K562 (cell line): ENCODE measurements around the gene ITM2B. TPM values are rescaled to one million over a fixed set of nuclear protein-coding genes. Genes with fewer than 3 reads are reported as not detected.

Experiments
- BDP1 ChIP-seq: IDR thresholded peaks from 3 replicates; pipeline ENCODE4 v1.6.1; 2011; ENCODE audit not compliant: insufficient read length, insufficient read depth
- CBFA2T2 ChIP-seq: fragments of 450-650 bp; conservative IDR thresholded peaks from 2 replicates; pipeline ENCODE4 v1.6.1; 2017; ENCODE audit warnings: mild to moderate bottlenecking
- DNMT1 ChIP-seq: fragments of 450-650 bp; IDR thresholded peaks from 2 replicates; pipeline ENCODE4 v1.6.1; 2016; ENCODE audit warnings: antibody characterized with exemption, mild to moderate bottlenecking
- KDM5B ChIP-seq: fragments of 200-600 bp; sonication (generic); IDR thresholded peaks from 2 replicates; pipeline ENCODE4 v1.6.1; 2012; ENCODE audit warnings: low read depth, mild to moderate bottlenecking, moderate library complexity, low read length, control low read depth, inconsistent platforms; ENCODE audit not compliant: insufficient replicate concordance
- NFIX ChIP-seq: fragments of 250-450 bp; sonication (Bioruptor Pico); IDR thresholded peaks from 2 replicates; pipeline ENCODE4 v1.4.0; 2020; ENCODE audit warnings: low read depth, mild to moderate bottlenecking, moderate library complexity
- PHB ChIP-seq: fragments of 250-450 bp; sonication (Bioruptor Pico); IDR thresholded peaks from 2 replicates; pipeline ENCODE4 v1.5.0; 2021
- POLR2G ChIP-seq: fragments of 200-400 bp; formaldehyde crosslinking; IDR thresholded peaks from 2 replicates; pipeline ENCODE4 v1.6.1; 2017; ENCODE audit warnings: low read depth, mild to moderate bottlenecking, antibody characterized with exemption, low read length, moderate library complexity
- POLR3A ChIP-seq: IDR thresholded peaks from 2 replicates; pipeline ENCODE4 v1.6.1; 2011; ENCODE audit warnings: borderline replicate concordance, mild to moderate bottlenecking, moderate library complexity; ENCODE audit not compliant: insufficient read length, insufficient read depth; ENCODE audit errors: extremely low read depth
- RBBP5 ChIP-seq: fragments of 200-600 bp; sonication (generic); IDR thresholded peaks from 2 replicates; pipeline ENCODE4 v1.6.1; 2012; ENCODE audit warnings: borderline replicate concordance, mild to moderate bottlenecking, low read length, control low read depth, inconsistent platforms; ENCODE audit not compliant: insufficient read depth, poor library complexity, severe bottlenecking
- RFX5 ChIP-seq: IDR thresholded peaks from 2 replicates; pipeline ENCODE4 v1.6.1; 2011; ENCODE audit warnings: low read depth, mild to moderate bottlenecking, improper control_type of control experiment, low read length
- TAF1 ChIP-seq: IDR thresholded peaks from 2 replicates; pipeline ENCODE4 v1.6.1; 2011; ENCODE audit warnings: mild to moderate bottlenecking, low read length, moderate library complexity; ENCODE audit not compliant: insufficient read depth, control insufficient read depth, severe bottlenecking; ENCODE audit errors: extremely low read depth
- TARDBP ChIP-seq: fragments of 450-650 bp; IDR thresholded peaks from 2 replicates; pipeline ENCODE4 v1.6.1; 2016
- ZC3H4 ChIP-seq: sonication (generic); formaldehyde crosslinking; IDR thresholded peaks from 2 replicates; pipeline ENCODE4 v1.9.0; 2021; ENCODE audit warnings: missing genetic modification reagents, borderline replicate concordance
- ZNF324 ChIP-seq: fragments of 250-450 bp; sonication (Bioruptor Pico); IDR thresholded peaks from 2 replicates; pipeline ENCODE4 v1.4.0; 2020; ENCODE audit warnings: mild to moderate bottlenecking
- ZNF583 ChIP-seq: fragments of 250-450 bp; sonication (Bioruptor Pico); IDR thresholded peaks from 2 replicates; pipeline ENCODE4 v1.4.0; 2020
- polyA plus RNA-seq, 8 experiments: library from polyadenylated mRNA; depleted of rRNA in 4 of 8; stranded (reverse) in 5 of 8; unstranded in 3 of 8; fragments of >200 nt; fragmentation: Nextera tagmentation in 2 of 8; fragmentation: Illumina TruSeq in 1 of 8; extraction: Ambion mirVana in 2 of 8; extraction: Trizol in 1 of 8; gene quantifications; 2 replicates each; pipeline versions ENCODE4 v1.2.1 to v1.2.3, GENCODE V29; 2011 to 2014; ENCODE audit warnings: inconsistent platforms in 1 of 8, missing spikeins in 1 of 8
- total RNA-seq, 7 experiments: library from RNA; depleted of rRNA in 6 of 7; stranded (reverse); fragments of >200 nt in 6 of 7; fragmentation: Illumina TruSeq in 2 of 7; extraction: Trizol in 2 of 7; gene quantifications; 2 replicates each; pipeline versions ENCODE4 v1.2.1 to v1.2.3, GENCODE V29; 2011 to 2021; ENCODE audit warnings: low replicate concordance in 1 of 7
- TF ChIP-seq, protein P1 (sequence below): sonication (generic); formaldehyde crosslinking; IDR thresholded peaks from 2 replicates; pipeline ENCODE4 v1.8.0; 2022; ENCODE audit warnings: mild to moderate bottlenecking, missing genetic modification reagents
- TF ChIP-seq, protein P2 (sequence below): fragments of 450-650 bp; IDR thresholded peaks from 2 replicates; pipeline ENCODE4 v1.6.1; 2016; ENCODE audit warnings: low read depth, mild to moderate bottlenecking, moderate library complexity
- TF ChIP-seq, protein P3 (sequence below): sonication (generic); formaldehyde crosslinking; IDR thresholded peaks from 2 replicates; pipeline ENCODE4 v1.9.0; 2022; ENCODE audit warnings: mild to moderate bottlenecking, missing genetic modification reagents
- TF ChIP-seq, protein P4 (sequence below): fragments of 450-650 bp; IDR thresholded peaks from 2 replicates; pipeline ENCODE4 v1.6.1; 2016; ENCODE audit warnings: borderline replicate concordance

Gene ITM2B
- total and polyA plus RNA-seq, 9 of the 15 experiments (the other 6 are each of a cell fraction or from before 2014, with no cell fraction given): 22.0 to 83.8 (median 45.0) TPM

DNA sequence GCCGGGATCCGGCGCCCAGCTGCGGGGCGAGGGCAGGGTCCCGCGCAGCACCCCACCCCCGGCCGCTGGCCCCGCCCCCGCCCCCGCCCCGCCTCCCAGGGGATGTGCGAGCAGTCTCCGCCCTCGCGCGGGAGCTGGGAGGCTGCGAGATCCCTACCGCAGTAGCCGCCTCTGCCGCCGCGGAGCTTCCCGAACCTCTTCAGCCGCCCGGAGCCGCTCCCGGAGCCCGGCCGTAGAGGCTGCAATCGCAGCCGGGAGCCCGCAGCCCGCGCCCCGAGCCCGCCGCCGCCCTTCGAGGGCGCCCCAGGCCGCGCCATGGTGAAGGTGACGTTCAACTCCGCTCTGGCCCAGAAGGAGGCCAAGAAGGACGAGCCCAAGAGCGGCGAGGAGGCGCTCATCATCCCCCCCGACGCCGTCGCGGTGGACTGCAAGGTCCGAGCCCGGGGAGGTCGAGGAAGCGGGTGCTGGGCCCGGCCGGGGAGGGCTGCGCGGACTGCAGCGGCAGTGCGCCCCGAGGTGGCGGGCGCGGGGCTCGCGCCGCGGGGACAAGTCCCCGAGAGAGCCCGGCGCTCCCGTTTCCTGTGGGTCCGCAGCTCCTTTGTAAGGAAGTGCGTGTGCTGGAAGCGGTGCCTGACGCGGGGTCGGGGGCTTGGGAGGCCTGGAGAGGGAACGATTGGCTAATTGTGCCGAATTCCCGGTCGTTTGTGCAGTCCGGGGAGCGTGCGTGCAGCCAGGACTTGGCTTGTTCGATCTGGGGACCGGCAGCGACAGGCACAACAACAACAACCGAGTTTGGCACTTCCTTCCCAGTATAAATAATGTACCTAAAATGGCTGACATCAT is at the start of gene ITM2B (continued):
- no peak for TF ChIP-seq BDP1
- TF ChIP-seq TARDBP: 0 out of 2 replicates have a peak, but pooled peaks have one; percentile 28
- no peak for TF ChIP-seq NFIX (CRISPR knock-in tag)
- TF ChIP-seq DNMT1: no peak
- TF ChIP-seq, protein P1, sequence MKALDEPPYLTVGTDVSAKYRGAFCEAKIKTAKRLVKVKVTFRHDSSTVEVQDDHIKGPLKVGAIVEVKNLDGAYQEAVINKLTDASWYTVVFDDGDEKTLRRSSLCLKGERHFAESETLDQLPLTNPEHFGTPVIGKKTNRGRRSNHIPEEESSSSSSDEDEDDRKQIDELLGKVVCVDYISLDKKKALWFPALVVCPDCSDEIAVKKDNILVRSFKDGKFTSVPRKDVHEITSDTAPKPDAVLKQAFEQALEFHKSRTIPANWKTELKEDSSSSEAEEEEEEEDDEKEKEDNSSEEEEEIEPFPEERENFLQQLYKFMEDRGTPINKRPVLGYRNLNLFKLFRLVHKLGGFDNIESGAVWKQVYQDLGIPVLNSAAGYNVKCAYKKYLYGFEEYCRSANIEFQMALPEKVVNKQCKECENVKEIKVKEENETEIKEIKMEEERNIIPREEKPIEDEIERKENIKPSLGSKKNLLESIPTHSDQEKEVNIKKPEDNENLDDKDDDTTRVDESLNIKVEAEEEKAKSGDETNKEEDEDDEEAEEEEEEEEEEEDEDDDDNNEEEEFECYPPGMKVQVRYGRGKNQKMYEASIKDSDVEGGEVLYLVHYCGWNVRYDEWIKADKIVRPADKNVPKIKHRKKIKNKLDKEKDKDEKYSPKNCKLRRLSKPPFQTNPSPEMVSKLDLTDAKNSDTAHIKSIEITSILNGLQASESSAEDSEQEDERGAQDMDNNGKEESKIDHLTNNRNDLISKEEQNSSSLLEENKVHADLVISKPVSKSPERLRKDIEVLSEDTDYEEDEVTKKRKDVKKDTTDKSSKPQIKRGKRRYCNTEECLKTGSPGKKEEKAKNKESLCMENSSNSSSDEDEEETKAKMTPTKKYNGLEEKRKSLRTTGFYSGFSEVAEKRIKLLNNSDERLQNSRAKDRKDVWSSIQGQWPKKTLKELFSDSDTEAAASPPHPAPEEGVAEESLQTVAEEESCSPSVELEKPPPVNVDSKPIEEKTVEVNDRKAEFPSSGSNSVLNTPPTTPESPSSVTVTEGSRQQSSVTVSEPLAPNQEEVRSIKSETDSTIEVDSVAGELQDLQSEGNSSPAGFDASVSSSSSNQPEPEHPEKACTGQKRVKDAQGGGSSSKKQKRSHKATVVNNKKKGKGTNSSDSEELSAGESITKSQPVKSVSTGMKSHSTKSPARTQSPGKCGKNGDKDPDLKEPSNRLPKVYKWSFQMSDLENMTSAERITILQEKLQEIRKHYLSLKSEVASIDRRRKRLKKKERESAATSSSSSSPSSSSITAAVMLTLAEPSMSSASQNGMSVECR (CRISPR knock-in tag): 0 out of 2 replicates have a peak, but pooled peaks have one; percentile 47
- TF ChIP-seq, protein P2, sequence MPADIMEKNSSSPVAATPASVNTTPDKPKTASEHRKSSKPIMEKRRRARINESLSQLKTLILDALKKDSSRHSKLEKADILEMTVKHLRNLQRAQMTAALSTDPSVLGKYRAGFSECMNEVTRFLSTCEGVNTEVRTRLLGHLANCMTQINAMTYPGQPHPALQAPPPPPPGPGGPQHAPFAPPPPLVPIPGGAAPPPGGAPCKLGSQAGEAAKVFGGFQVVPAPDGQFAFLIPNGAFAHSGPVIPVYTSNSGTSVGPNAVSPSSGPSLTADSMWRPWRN: no peak
- TF ChIP-seq POLR2G: peak; percentile 91
- TF ChIP-seq, protein P3, sequence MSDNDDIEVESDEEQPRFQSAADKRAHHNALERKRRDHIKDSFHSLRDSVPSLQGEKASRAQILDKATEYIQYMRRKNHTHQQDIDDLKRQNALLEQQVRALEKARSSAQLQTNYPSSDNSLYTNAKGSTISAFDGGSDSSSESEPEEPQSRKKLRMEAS (CRISPR knock-in tag): peak; percentile 35; the same call in 1 of the 2 replicates
- TF ChIP-seq PHB (CRISPR knock-in tag): no peak
- TF ChIP-seq ZC3H4: peak; percentile 45; the same call in 1 of the 2 replicates
- no peak for TF ChIP-seq POLR3A
- TF ChIP-seq CBFA2T2: no peak
- TF ChIP-seq ZNF583 (CRISPR knock-in tag): no peak
- TF ChIP-seq RBBP5: peak; percentile 86
- TF ChIP-seq, protein P4, sequence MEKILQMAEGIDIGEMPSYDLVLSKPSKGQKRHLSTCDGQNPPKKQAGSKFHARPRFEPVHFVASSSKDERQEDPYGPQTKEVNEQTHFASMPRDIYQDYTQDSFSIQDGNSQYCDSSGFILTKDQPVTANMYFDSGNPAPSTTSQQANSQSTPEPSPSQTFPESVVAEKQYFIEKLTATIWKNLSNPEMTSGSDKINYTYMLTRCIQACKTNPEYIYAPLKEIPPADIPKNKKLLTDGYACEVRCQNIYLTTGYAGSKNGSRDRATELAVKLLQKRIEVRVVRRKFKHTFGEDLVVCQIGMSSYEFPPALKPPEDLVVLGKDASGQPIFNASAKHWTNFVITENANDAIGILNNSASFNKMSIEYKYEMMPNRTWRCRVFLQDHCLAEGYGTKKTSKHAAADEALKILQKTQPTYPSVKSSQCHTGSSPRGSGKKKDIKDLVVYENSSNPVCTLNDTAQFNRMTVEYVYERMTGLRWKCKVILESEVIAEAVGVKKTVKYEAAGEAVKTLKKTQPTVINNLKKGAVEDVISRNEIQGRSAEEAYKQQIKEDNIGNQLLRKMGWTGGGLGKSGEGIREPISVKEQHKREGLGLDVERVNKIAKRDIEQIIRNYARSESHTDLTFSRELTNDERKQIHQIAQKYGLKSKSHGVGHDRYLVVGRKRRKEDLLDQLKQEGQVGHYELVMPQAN: no peak
- 0 out of 2 replicates have a peak, but pooled peaks have one; percentile 9 for TF ChIP-seq ZNF324
- TF ChIP-seq RFX5: no peak
- peak; percentile 53 for TF ChIP-seq KDM5B
- TF ChIP-seq TAF1: peak; percentile 58
